Activated CD8-positive, alpha-beta T cell treated with anti-CD3 and anti-CD28 coated beads, Interleukin-2, amount 10 ng/mL, durations not matched to agents 7 days and 5 days (primary cell): ENCODE measurements around the gene UBA3. TPM values are rescaled to one million over a fixed set of nuclear protein-coding genes. Genes with fewer than 3 reads are reported as not detected.

Experiments used
- ATAC-seq: fragments of 150-1000 bp; cut with Tn5 transposase; one replicate; pipeline ENCODE4 v1.10.0; 2021; ENCODE audit warnings: moderate library complexity
- CTCF ChIA-PET: fragments of 350-600 bp; sonication (Branson Sonifier 250); formaldehyde crosslinking; loops from one replicate; lab custom pipeline; 2021; ENCODE audit warnings: antibody characterized with exemption; lab: Charles Lee
- POLR2A ChIA-PET: fragments of 350-600 bp; sonication (Branson Sonifier 250); formaldehyde crosslinking; loops from one replicate; lab custom pipeline; 2021; ENCODE audit warnings: antibody characterized with exemption; lab: Charles Lee
- DNase-seq: peaks from one replicate; pipeline ENCODE4 v3.0.0-alpha.2; 2020
- H3K27ac Mint-ChIP-seq: one replicate; pipeline ENCODE4 v1.8.0; 2021; ENCODE audit warnings: mild to moderate bottlenecking, mixed read lengths
- H3K27me3 Mint-ChIP-seq: one replicate; pipeline ENCODE4 v1.8.0; 2021; ENCODE audit warnings: low read depth, mixed read lengths
- H3K36me3 Mint-ChIP-seq: one replicate; pipeline ENCODE4 v1.8.0; 2021; ENCODE audit warnings: low read depth, mixed read lengths
- H3K4me1 Mint-ChIP-seq: one replicate; pipeline ENCODE4 v1.8.0; 2021; ENCODE audit warnings: low read depth, mixed read lengths
- H3K4me3 Mint-ChIP-seq: one replicate; pipeline ENCODE4 v1.8.0; 2021; ENCODE audit warnings: mild to moderate bottlenecking, mixed read lengths
- H3K9me3 Mint-ChIP-seq: one replicate; pipeline ENCODE4 v1.8.0; 2022; ENCODE audit warnings: mixed read lengths; ENCODE audit not compliant: insufficient read depth
- total RNA-seq, 2 experiments: library from RNA; stranded (reverse); gene quantifications; one replicate each; pipeline ENCODE4 v1.2.3, GENCODE V29; 2021

Gene UBA3
- total RNA-seq, 2 experiments from 2014 or later = 95.5 to 101 TPM

DNA sequence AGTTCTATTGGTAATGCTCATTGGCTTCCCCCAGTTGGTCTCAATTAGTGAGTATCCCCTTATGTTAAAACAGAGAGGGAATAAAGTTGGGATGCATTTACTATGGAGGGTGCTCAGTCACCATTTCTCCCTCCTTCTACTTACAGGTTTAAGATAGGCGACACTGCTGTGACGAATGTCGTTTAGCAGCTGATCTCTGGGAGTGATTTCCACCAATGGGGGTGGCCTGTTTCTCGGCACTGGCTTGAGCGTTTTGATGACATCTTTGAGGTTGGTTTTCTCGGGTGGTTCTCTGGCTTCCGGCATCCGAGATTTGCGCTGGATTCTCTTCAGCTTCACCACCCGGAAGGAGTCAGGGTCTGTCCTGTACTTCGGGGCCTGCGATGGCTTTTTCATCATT is 38.4 kb upstream of the UBA3 start:
- Mint-ChIP-seq H3K4me3 (no peak overlapping the region), H3K36me3 (no peaks in the 10 kb centered on the region), H3K9me3 (no peaks in the 10 kb centered on the region), H3K27ac (no peak overlapping the region), H3K4me1 (peaks cover 5% of the 10 kb centered on the region), H3K27me3 (no peaks in the 10 kb centered on the region)
- ATAC-seq (no peak), DNase-seq (no peak)
- POLR2A ChIA-PET = interaction anchor here (1.2 kb wide), 1 partner anchor 188 kb away, joined by 3 read pairs; no protein-coding TSS in a partner anchor
- CTCF ChIA-PET = interaction anchor here (1.2 to 5.8 kb wide), 8 partner anchors 11 to 322 kb away, joined by 3 to 96 read pairs (median 10); no protein-coding TSS in a partner anchor

DNA sequence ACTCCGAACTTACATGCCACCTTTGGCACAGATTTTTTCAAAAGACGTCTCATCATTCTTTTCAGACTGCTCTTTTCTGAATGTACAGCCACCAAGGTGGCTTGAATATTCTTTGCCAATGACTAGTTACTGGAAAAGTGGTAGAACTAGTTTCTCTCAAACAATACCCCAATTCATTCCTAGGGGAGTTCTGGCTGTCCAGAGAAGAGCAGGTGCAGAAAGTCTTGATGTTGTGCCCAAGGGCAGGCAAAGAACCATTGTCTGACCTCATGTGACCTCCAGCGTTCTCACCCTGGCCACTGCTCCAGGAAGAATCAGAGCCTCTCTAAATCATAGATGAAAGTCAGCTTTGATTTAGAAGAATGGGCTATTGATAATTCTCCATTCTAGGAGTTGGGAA is 36.7 kb upstream of the UBA3 start:
- ChIA-PET POLR2A (no interaction called here), CTCF (interaction anchor here (5.8 kb wide), 1 partner anchor 190 kb away, joined by 96 read pairs; no protein-coding TSS in a partner anchor)
- Mint-ChIP-seq H3K27ac (no peak overlapping the region), H3K4me1 (peaks cover 5% of the 10 kb centered on the region), H3K9me3 (no peaks in the 10 kb centered on the region), H3K36me3 (no peaks in the 10 kb centered on the region), H3K4me3 (no peak overlapping the region), H3K27me3 (no peaks in the 10 kb centered on the region)
- DNase-seq = no peak
- no peak for ATAC-seq

DNA sequence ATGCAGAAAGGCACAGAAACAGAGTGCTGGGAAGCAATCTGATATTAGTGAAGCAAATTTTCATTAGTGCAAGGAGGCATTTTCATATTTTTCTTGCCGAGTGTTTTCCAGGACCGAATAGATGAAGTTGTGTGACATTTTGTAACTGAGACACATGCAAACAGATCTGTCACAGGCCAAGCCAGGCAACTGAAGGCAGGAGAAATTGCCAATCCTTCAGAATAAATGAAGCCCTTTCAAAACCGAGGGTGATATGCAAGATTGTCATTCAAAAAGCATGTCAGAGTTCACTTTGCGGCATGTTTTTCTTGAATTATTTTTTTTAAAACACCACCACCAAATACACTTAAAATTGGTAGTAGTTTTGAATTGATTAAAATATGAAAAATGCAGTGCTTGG is 36.0 kb upstream of the UBA3 start:
- Mint-ChIP-seq H3K27ac (no peak overlapping the region), H3K36me3 (no peaks in the 10 kb centered on the region), H3K4me1 (peaks cover 4% of the 10 kb centered on the region), H3K4me3 (no peak overlapping the region), H3K9me3 (no peaks in the 10 kb centered on the region), H3K27me3 (no peaks in the 10 kb centered on the region)
- POLR2A ChIA-PET = interaction anchor here (0.8 kb wide), 1 partner anchor 26 kb away, joined by 3 read pairs; no protein-coding TSS in a partner anchor
- CTCF ChIA-PET = interaction anchor here (5.8 kb wide), 1 partner anchor 191 kb away, joined by 96 read pairs; no protein-coding TSS in a partner anchor
- DNase-seq = no peak
- no peak for ATAC-seq

DNA sequence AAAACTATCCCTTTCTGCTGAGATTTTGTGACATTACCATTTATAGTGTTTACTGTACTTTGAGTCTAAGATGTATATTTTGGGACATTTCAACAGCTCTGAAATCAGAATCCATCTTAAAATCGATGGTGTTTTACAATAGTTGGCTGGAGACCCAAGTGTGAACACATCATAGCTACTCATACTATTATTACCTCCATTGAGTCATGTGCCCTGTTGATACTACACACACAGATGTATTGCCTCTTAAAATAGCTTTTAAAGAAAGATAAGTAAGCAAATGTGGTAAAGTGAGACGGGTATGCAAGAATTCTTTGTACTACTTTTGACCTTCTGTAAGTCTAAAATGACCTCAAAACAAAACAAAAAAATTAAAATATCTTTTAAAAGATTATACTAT is 35.6 kb upstream of the UBA3 start:
- Mint-ChIP-seq H3K36me3 (no peaks in the 10 kb centered on the region), H3K4me1 (peaks cover under 1% of the 10 kb centered on the region), H3K9me3 (no peaks in the 10 kb centered on the region), H3K27ac (no peak overlapping the region), H3K27me3 (no peaks in the 10 kb centered on the region), H3K4me3 (no peak overlapping the region)
- CTCF ChIA-PET = no interaction called here
- no peak for DNase-seq
- POLR2A ChIA-PET = interaction anchor here (0.8 kb wide), 1 partner anchor 26 kb away, joined by 3 read pairs; no protein-coding TSS in a partner anchor
- ATAC-seq = no peak

DNA sequence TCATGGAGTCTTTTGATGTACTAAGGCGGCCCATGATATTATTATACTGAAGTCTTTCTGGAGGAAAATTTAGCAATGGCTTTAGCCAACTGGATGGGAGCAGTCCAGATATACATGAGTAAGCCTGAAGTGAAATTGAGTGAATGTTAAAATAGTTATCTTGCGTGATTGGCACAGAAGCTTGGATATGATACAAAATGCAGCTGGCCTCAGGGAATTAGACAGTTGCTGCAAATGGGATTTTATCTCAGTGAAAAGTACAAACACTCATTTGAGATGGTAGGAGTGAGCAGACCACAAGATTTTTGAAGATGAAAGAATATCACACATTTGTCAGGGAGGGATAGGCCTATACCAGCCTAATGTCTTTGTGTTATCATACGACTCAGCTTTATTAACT is 33.4 kb upstream of the UBA3 start:
- no peak for DNase-seq
- no peaks in the 10 kb centered on the region for H3K9me3 Mint-ChIP-seq
- no peak overlapping the region for H3K4me3 Mint-ChIP-seq
- no peaks in the 10 kb centered on the region for H3K4me1 Mint-ChIP-seq
- H3K27me3 Mint-ChIP-seq = no peaks in the 10 kb centered on the region
- H3K27ac Mint-ChIP-seq = no peak overlapping the region
- CTCF ChIA-PET = interaction anchor here (0.8 to 2.2 kb wide), 3 partner anchors 7 to 193 kb away, joined by 3 to 10 read pairs (median 3); no protein-coding TSS in a partner anchor
- H3K36me3 Mint-ChIP-seq = no peaks in the 10 kb centered on the region
- POLR2A ChIA-PET = interaction anchor here (1.3 kb wide), 1 partner anchor 8 kb away, joined by 3 read pairs; no protein-coding TSS in a partner anchor
- no peak for ATAC-seq

DNA sequence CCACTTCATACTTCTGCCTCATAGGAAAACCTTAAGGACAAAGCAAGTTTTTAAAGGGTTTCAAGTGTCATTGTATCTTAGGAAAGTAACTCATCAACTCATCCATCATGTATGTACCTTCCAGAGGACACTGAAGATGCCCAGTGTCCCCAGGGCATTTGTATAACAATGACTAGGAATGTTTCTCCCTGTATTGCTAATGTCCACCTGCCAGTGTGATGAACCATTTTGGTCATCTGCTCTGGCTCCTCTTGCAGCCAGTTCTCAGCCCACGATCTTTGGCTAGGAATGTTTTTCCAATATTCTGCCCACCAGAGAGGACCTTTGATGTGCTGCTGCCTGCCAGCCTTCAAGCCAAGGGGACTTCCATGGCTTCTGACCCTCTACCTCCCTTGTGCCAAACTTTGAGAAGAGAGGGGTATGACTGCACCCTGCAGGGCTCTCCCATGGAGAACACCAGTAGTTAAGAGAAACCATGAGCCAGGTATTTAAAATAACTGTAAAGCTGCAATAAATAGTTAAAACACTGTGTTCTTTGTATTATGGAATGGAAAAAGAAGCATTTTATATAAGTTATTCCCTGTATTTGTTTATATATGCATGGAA is 30.9 kb upstream of the UBA3 start:
- peaks cover 7% of the 10 kb centered on the region for H3K36me3 Mint-ChIP-seq
- no peak overlapping the region for H3K27ac Mint-ChIP-seq
- ChIA-PET CTCF (interaction anchor here (2.2 kb wide), 1 partner anchor 9 kb away, joined by 10 read pairs; no protein-coding TSS in a partner anchor), POLR2A (no interaction called here)
- no peaks in the 10 kb centered on the region for H3K4me1 Mint-ChIP-seq
- DNase-seq (no peak), ATAC-seq (no peak)
- no peaks in the 10 kb centered on the region for H3K9me3 Mint-ChIP-seq
- no peaks in the 10 kb centered on the region for H3K27me3 Mint-ChIP-seq
- H3K4me3 Mint-ChIP-seq = no peak overlapping the region

DNA sequence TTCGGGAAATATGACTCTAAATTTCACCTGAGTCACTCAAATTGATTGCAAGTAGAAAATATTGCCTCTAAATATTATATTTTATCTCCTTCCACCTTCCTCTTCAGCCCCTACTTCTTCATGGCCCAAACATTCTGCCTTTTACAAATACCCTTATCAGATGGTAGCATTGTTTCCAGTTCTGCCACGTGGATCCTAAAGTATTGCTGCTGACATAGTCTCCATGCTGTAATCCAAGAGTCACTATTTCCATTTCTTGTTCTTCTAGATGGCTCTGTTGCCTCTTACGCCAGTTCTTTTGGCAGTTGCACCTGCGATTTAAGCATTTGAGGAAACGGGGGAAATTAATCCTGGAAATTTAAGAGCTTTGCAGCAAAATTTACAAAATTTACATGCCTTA is 28.6 kb upstream of the UBA3 start:
- peaks cover 9% of the 10 kb centered on the region for H3K4me1 Mint-ChIP-seq
- H3K27ac Mint-ChIP-seq = no peak overlapping the region
- ChIA-PET CTCF (interaction anchor here (6.5 kb wide), 1 partner anchor 11 kb away, joined by 35 read pairs; no protein-coding TSS in a partner anchor), POLR2A (interaction anchor here (1.4 kb wide), 1 partner anchor 22 kb away, joined by 6 read pairs; no protein-coding TSS in a partner anchor)
- DNase-seq (no peak), ATAC-seq (no peak)
- H3K36me3 Mint-ChIP-seq = peaks cover 25% of the 10 kb centered on the region
- H3K27me3 Mint-ChIP-seq = no peaks in the 10 kb centered on the region
- H3K4me3 Mint-ChIP-seq = no peak overlapping the region
- no peaks in the 10 kb centered on the region for H3K9me3 Mint-ChIP-seq

DNA sequence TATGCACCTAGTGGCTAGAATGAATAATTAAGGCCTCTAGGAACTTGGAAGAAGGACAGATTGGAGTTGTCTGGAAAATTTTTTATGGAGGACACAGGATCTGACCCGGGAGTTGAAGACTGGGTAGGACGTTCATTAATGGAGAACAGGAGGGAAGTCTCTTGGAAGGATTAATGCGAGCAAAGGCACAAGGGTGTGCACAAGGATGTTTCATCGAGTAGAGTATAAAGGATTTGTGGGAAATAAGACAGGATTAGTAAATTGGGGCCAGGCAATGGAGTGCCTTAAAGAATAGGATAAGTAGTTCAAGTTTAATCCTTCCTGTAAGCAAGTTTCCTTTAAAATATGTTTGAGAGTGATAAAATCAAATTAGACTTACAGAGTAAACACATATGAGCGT is 27.7 kb upstream of the UBA3 start:
- CTCF ChIA-PET = interaction anchor here (6.5 kb wide), 1 partner anchor 12 kb away, joined by 35 read pairs; no protein-coding TSS in a partner anchor
- POLR2A ChIA-PET = no interaction called here

DNA sequence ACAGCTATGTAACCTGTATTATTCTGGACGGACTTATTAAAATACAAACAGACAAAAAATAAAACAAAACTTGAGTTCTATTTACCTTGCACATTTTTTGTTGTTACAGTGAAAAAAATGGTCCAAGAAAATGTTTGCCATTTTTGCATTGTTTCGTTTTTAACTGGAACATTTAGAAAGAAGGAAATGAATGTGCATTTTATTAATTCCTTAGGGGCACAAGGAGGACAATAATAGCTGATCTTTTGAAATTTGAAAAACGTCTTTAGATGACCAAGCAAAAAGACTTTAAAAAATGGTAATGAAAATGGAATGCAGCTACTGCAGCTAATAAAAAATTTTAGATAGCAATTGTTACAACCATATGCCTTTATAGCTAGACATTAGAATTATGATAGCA is 25.2 kb upstream of the UBA3 start:
- H3K27me3 Mint-ChIP-seq = no peaks in the 10 kb centered on the region
- peaks cover 53% of the 10 kb centered on the region for H3K36me3 Mint-ChIP-seq
- ATAC-seq = no peak
- H3K27ac Mint-ChIP-seq = no peak overlapping the region
- POLR2A ChIA-PET = interaction anchor here (1.5 to 1.6 kb wide), 2 partner anchors 9 to 11 kb away, joined by 3 to 6 read pairs; no protein-coding TSS in a partner anchor
- peaks cover 34% of the 10 kb centered on the region for H3K4me1 Mint-ChIP-seq
- H3K4me3 Mint-ChIP-seq = no peak overlapping the region
- CTCF ChIA-PET = interaction anchor here (0.8 to 6.5 kb wide), 5 partner anchors 8 to 64 kb away, joined by 3 to 35 read pairs (median 3); no protein-coding TSS in a partner anchor
- no peak for DNase-seq
- no peaks in the 10 kb centered on the region for H3K9me3 Mint-ChIP-seq

More for the DNA sequence above, 27.7 kb upstream of the UBA3 start:
- H3K27me3 Mint-ChIP-seq = no peaks in the 10 kb centered on the region
- H3K36me3 Mint-ChIP-seq = peaks cover 35% of the 10 kb centered on the region
- H3K4me3 Mint-ChIP-seq = no peak overlapping the region
- H3K4me1 Mint-ChIP-seq = peaks cover 18% of the 10 kb centered on the region
- H3K27ac Mint-ChIP-seq = no peak overlapping the region
- ATAC-seq = no peak
- H3K9me3 Mint-ChIP-seq = no peaks in the 10 kb centered on the region
- DNase-seq = no peak

DNA sequence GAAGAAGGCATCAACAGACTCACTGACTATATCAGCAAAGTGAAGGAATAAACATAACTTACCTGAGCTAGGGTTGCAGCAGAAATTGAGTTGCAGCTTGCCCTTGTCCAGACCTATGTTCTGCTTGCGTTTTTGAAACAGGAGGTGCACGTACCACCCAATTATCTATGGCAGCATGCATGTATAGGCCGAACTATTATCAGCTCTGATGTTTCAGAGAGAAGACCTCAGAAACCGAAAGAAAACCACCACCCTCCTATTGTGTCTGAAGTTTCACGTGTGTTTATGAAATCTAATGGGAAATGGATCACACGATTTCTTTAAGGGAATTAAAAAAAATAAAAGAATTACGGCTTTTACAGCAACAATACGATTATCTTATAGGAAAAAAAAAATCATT is 24.4 kb upstream of the UBA3 start:
- no peak for ATAC-seq
- H3K36me3 Mint-ChIP-seq = peaks cover 60% of the 10 kb centered on the region
- POLR2A ChIA-PET = no interaction called here
- CTCF ChIA-PET = interaction anchor here (0.9 to 6.5 kb wide), 3 partner anchors 9 to 16 kb away, joined by 3 to 35 read pairs (median 3); no protein-coding TSS in a partner anchor
- H3K27me3 Mint-ChIP-seq = no peaks in the 10 kb centered on the region
- DNase-seq = no peak
- no peak overlapping the region for H3K4me3 Mint-ChIP-seq
- H3K27ac Mint-ChIP-seq = peak overlapping the region; percentile 9
- peaks cover 38% of the 10 kb centered on the region for H3K4me1 Mint-ChIP-seq
- no peaks in the 10 kb centered on the region for H3K9me3 Mint-ChIP-seq

DNA sequence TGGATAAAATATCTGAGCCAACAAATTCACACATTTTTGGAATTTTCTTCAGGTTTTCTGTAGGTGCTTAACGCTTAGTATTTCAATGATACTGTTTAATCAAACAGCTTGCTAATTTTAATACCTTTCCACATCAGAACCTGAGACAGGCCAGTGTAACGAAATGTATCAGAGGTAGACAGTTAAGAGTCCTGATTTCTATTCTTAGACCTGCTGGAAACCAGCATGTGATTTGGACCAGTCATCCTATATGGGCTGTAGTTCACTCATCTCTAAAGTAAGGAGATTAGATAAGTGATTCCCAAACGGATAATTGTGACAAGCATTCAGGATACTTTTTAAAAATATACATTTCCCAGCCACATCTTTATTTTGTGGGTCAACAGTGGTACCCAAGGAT is 23.0 kb upstream of the UBA3 start:
- Mint-ChIP-seq H3K27me3 (no peaks in the 10 kb centered on the region), H3K4me3 (no peak overlapping the region), H3K36me3 (peaks cover 69% of the 10 kb centered on the region), H3K4me1 (peaks cover 45% of the 10 kb centered on the region), H3K9me3 (no peaks in the 10 kb centered on the region), H3K27ac (no peak overlapping the region)
- ChIA-PET CTCF (no interaction called here), POLR2A (no interaction called here)
- ATAC-seq = no peak
- DNase-seq = no peak

DNA sequence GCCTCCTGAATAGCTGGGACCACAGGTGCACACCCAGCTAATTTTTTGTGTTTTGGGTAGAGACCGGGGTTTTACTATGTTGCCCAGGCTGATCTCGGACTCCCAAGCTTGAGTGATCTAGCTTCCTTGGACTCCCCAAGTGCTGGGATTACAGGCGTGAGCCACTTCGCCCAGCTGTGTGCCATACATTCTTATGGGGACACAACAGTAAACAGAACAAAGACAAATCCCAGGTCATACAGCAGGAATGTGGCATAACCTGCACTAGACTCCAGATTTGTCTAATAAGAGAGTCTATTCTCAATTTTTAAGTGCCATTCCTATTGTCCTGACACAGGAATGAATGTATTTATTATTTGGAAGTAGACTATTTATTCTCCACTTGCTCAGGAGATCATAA is 22.2 kb upstream of the UBA3 start:
- Mint-ChIP-seq H3K27ac (no peak overlapping the region), H3K36me3 (peaks cover 69% of the 10 kb centered on the region), H3K9me3 (no peaks in the 10 kb centered on the region), H3K4me3 (no peak overlapping the region), H3K4me1 (peaks cover 49% of the 10 kb centered on the region), H3K27me3 (no peaks in the 10 kb centered on the region)
- ChIA-PET CTCF (interaction anchor here (1.0 to 4.2 kb wide), 2 partner anchors 18 to 50 kb away, joined by 3 to 27 read pairs; partner anchors contain the start of gene TMF1), POLR2A (interaction anchor here (0.7 to 1.0 kb wide), 2 partner anchors 50 to 97 kb away, joined by 3 read pairs; no protein-coding TSS in a partner anchor)
- no peak for ATAC-seq
- DNase-seq = no peak
